K562 (cell line): Measurements from ENCODE around the gene MAST3. TPM values are rescaled to one million over a fixed set of nuclear protein-coding genes. Genes with fewer than 3 reads are reported as not detected.

Experiments
- CBFB ChIP-seq: sonication (generic); formaldehyde crosslinking; IDR thresholded peaks from 2 replicates; pipeline ENCODE4 v1.4.0; 2020; ENCODE audit warnings: mild to moderate bottlenecking, missing genetic modification reagents
- DACH1 ChIP-seq: fragments of 450-650 bp; IDR thresholded peaks from 2 replicates; pipeline ENCODE4 v1.6.1; 2018; ENCODE audit not compliant: partially characterized antibody
- ETV1 ChIP-seq: fragments of 450-650 bp; conservative IDR thresholded peaks from 2 replicates; pipeline ENCODE4 v1.6.1; 2016; ENCODE audit warnings: missing genetic modification characterization, control low read depth, low read depth, missing compliant biosample characterization
- MYC ChIP-seq, 2 experiments: fragments of 250-450 bp in 1 of 2; sonication (Bioruptor Pico) in 1 of 2; IDR thresholded peaks; 2 replicates each; pipeline versions ENCODE4 v1.5.1 to v1.6.1; 2012 to 2021; ENCODE audit warnings: low read depth in 2 of 2, borderline replicate concordance in 1 of 2, improper control_type of control experiment in 1 of 2, low read length in 1 of 2, mild to moderate bottlenecking in 1 of 2, moderate library complexity in 1 of 2
- RB1 ChIP-seq: fragments of 450-650 bp; IDR thresholded peaks from 2 replicates; pipeline ENCODE4 v1.6.1; 2017; ENCODE audit warnings: low read depth, mild to moderate bottlenecking
- SRSF7 ChIP-seq: fragments of 200-400 bp; formaldehyde crosslinking; optimal IDR thresholded peaks from 2 replicates; pipeline ENCODE3; 2017; ENCODE audit warnings: mild to moderate bottlenecking, low read depth, low read length
- SUPT5H ChIP-seq: fragments of 450-650 bp; IDR thresholded peaks from 2 replicates; pipeline ENCODE4 v1.6.1; 2016
- TAF1 ChIP-seq: IDR thresholded peaks from 2 replicates; pipeline ENCODE4 v1.6.1; 2011; ENCODE audit warnings: mild to moderate bottlenecking, low read length, moderate library complexity; ENCODE audit not compliant: insufficient read depth, control insufficient read depth, severe bottlenecking; ENCODE audit errors: extremely low read depth
- ZNF668 ChIP-seq: fragments of 250-450 bp; sonication (Bioruptor Pico); IDR thresholded peaks from 2 replicates; pipeline ENCODE4 v1.8.0; 2022; ENCODE audit warnings: mild to moderate bottlenecking, inconsistent platforms
- polyA plus RNA-seq, 8 experiments: library from polyadenylated mRNA; depleted of rRNA in 4 of 8; stranded (reverse) in 5 of 8; unstranded in 3 of 8; fragments of >200 nt; fragmentation: Nextera tagmentation in 2 of 8; fragmentation: Illumina TruSeq in 1 of 8; extraction: Ambion mirVana in 2 of 8; extraction: Trizol in 1 of 8; gene quantifications; 2 replicates each; pipeline versions ENCODE4 v1.2.1 to v1.2.3, GENCODE V29; 2011 to 2014; ENCODE audit warnings: inconsistent platforms in 1 of 8, missing spikeins in 1 of 8
- total RNA-seq, 7 experiments: library from RNA; depleted of rRNA in 6 of 7; stranded (reverse); fragments of >200 nt in 6 of 7; fragmentation: Illumina TruSeq in 2 of 7; extraction: Trizol in 2 of 7; gene quantifications; 2 replicates each; pipeline versions ENCODE4 v1.2.1 to v1.2.3, GENCODE V29; 2011 to 2021; ENCODE audit warnings: low replicate concordance in 1 of 7
- TF ChIP-seq, protein P1 (sequence below): fragments of 250-450 bp; sonication (Bioruptor Pico); IDR thresholded peaks from 2 replicates; pipeline ENCODE4 v1.4.0; 2020
- TF ChIP-seq, protein P2 (sequence below): fragments of 450-650 bp; IDR thresholded peaks from 2 replicates; pipeline ENCODE4 v1.6.1; 2016; ENCODE audit warnings: borderline replicate concordance

The MAST3 gene
- total and polyA plus RNA-seq, 9 of the 15 experiments (the other 6 are each of a cell fraction or from before 2014, with no cell fraction given): 0.94 to 9.9 (median 2.4) TPM

DNA sequence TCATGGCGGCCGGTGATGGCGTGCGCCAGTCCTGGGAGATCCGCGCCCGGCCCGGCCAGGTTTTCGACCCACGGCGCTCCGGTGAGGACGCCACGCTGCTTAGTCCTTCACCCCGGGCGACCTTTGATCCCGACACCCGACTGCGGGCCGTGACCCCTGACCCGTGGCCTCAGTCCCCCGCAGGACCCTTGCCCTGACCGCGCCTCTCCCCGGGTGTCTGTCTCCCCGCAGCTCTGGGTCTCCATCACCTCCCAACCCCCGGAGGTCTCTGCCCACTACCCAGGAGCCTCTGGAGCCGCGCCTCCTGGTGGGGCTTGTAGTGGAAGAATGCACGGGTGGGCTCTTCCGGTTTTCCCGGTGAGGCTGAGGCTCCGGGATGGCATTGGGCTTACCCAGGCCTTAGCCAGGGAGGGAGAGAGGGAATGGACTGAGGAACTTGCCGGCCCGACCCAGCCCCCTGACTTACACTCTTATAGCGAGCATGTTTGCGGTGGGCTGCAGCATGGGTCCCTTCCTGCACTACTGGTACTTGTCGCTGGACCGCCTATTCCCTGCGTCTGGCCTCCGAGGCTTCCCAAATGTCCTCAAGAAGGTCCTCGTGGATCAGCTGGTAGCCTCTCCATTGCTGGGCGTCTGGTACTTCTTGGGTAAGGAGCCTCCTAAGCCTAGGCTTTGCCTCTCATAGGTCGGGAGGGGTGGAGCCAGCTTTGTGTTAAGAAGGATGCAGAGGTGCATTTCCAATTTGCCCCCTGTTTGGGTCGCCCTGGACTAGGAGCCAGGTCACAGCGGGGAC, 96.0 kb downstream of the MAST3 start (continued):
- TF ChIP-seq, protein P1, sequence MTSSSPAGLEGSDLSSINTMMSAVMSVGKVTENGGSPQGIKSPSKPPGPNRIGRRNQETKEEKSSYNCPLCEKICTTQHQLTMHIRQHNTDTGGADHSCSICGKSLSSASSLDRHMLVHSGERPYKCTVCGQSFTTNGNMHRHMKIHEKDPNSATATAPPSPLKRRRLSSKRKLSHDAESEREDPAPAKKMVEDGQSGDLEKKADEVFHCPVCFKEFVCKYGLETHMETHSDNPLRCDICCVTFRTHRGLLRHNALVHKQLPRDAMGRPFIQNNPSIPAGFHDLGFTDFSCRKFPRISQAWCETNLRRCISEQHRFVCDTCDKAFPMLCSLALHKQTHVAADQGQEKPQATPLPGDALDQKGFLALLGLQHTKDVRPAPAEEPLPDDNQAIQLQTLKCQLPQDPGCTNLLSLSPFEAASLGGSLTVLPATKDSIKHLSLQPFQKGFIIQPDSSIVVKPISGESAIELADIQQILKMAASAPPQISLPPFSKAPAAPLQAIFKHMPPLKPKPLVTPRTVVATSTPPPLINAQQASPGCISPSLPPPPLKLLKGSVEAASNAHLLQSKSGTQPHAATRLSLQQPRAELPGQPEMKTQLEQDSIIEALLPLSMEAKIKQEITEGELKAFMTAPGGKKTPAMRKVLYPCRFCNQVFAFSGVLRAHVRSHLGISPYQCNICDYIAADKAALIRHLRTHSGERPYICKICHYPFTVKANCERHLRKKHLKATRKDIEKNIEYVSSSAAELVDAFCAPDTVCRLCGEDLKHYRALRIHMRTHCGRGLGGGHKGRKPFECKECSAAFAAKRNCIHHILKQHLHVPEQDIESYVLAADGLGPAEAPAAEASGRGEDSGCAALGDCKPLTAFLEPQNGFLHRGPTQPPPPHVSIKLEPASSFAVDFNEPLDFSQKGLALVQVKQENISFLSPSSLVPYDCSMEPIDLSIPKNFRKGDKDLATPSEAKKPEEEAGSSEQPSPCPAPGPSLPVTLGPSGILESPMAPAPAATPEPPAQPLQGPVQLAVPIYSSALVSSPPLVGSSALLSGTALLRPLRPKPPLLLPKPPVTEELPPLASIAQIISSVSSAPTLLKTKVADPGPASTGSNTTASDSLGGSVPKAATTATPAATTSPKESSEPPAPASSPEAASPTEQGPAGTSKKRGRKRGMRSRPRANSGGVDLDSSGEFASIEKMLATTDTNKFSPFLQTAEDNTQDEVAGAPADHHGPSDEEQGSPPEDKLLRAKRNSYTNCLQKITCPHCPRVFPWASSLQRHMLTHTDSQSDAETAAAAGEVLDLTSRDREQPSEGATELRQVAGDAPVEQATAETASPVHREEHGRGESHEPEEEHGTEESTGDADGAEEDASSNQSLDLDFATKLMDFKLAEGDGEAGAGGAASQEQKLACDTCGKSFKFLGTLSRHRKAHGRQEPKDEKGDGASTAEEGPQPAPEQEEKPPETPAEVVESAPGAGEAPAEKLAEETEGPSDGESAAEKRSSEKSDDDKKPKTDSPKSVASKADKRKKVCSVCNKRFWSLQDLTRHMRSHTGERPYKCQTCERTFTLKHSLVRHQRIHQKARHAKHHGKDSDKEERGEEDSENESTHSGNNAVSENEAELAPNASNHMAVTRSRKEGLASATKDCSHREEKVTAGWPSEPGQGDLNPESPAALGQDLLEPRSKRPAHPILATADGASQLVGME: peak; percentile 61; the same call in 1 of the 2 replicates
- TF ChIP-seq RB1 (0 out of 2 replicates have a peak, but pooled peaks have one; percentile 4), CBFB (CRISPR knock-in tag) (0 out of 2 replicates have a peak, but pooled peaks have one; percentile 13), MYC (IDR thresholded peaks at IDR 0.05; ENCODE audit: low read depth, low read length) (0 out of 2 replicates have a peak, but pooled peaks have one; percentile 8), MYC (CRISPR knock-in tag; IDR thresholded peaks at IDR 0.05; ENCODE audit: borderline replicate concordance, low read depth) (0 out of 2 replicates have a peak, but pooled peaks have one; percentile 65), TAF1 (no peak), DACH1 (peak; percentile 20), ZNF668 (CRISPR knock-in tag) (no peak), SRSF7 (no peak), ETV1 (tag) (peak; percentile 42; the same call in 1 of the 2 replicates), SUPT5H (peak; percentile 26; the same call in 1 of the 2 replicates)
- TF ChIP-seq, protein P2, sequence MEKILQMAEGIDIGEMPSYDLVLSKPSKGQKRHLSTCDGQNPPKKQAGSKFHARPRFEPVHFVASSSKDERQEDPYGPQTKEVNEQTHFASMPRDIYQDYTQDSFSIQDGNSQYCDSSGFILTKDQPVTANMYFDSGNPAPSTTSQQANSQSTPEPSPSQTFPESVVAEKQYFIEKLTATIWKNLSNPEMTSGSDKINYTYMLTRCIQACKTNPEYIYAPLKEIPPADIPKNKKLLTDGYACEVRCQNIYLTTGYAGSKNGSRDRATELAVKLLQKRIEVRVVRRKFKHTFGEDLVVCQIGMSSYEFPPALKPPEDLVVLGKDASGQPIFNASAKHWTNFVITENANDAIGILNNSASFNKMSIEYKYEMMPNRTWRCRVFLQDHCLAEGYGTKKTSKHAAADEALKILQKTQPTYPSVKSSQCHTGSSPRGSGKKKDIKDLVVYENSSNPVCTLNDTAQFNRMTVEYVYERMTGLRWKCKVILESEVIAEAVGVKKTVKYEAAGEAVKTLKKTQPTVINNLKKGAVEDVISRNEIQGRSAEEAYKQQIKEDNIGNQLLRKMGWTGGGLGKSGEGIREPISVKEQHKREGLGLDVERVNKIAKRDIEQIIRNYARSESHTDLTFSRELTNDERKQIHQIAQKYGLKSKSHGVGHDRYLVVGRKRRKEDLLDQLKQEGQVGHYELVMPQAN: 0 out of 2 replicates have a peak, but pooled peaks have one; percentile 85
